GM13976 (cell line): ENCODE results near the gene CCDC141.

Experiments used
- DNase-seq: peaks from one replicate; pipeline ENCODE4 v3.0.0; 2012; ENCODE audit warnings: low spot score
- in situ Hi-C: fragments of 300-500 bp; cut with MboI; formaldehyde crosslinking; loops from one replicate; pipeline ENCODE4 v1.12.0; 2022; ENCODE audit warnings: low sequenced_read_pairs, mixed read lengths, inconsistent platforms; ENCODE audit not compliant: unreplicated experiment
- TF ChIP-seq, protein P1 (sequence below): IDR thresholded peaks from 2 replicates; pipeline ENCODE4 v1.5.1; 2012; ENCODE audit warnings: borderline replicate concordance, mild to moderate bottlenecking; ENCODE audit not compliant: insufficient read depth; ENCODE audit errors: extremely low read depth, missing control alignments, control extremely low read depth

CCDC141 gene

GRCh38 chr2:178829981-178830380, 220.0 kb downstream of the CCDC141 start:
- in situ Hi-C loops: no loop called here
- TF ChIP-seq, protein P1, sequence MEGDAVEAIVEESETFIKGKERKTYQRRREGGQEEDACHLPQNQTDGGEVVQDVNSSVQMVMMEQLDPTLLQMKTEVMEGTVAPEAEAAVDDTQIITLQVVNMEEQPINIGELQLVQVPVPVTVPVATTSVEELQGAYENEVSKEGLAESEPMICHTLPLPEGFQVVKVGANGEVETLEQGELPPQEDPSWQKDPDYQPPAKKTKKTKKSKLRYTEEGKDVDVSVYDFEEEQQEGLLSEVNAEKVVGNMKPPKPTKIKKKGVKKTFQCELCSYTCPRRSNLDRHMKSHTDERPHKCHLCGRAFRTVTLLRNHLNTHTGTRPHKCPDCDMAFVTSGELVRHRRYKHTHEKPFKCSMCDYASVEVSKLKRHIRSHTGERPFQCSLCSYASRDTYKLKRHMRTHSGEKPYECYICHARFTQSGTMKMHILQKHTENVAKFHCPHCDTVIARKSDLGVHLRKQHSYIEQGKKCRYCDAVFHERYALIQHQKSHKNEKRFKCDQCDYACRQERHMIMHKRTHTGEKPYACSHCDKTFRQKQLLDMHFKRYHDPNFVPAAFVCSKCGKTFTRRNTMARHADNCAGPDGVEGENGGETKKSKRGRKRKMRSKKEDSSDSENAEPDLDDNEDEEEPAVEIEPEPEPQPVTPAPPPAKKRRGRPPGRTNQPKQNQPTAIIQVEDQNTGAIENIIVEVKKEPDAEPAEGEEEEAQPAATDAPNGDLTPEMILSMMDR: no peak
- DNase-seq: no peak

GRCh38 chr2:178829299-178829960, 220.5 kb downstream of the CCDC141 start:
- no peak for DNase-seq
- in situ Hi-C loops: no loop called here
- TF ChIP-seq, protein P1: no peak

GRCh38 chr2:178828486-178828881, 221.5 kb downstream of the CCDC141 start:
- in situ Hi-C loops: no loop called here
- no peak for DNase-seq
- TF ChIP-seq, protein P1: no peak

DNA sequence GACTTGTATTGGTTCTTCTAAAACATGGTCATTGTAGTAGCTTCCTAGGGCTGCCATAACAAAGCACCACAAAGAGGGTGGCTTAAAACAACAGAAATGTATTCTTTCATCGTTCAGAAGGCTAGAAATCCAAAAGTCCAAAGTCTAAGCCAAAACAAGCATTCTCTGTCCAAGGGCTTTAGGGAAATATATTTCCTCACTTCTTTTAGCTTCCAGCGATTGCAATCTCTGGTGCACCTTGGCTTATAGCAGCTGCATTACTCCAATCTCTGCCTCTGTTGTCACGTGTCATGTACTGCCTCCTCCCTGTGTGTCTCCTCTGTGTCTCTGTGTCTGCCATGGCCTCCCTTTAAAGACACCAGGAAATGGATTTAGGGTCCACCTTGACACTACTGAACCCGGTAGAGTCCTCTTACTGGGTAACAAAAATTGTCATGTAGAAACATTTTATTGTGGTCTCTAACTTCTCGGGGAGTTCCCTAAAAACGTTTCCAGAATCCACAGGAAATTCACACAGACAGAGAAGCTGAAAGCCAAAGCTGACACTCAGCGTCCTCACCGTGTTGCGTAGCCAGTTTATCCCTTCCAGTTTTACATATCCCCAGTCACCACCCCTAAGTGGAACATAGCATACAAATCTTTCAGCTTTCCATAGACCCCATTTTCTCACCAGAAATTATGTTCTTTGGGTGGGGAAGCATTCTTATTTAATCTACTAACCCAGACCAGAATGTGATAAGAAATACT, 222.0 kb downstream of the CCDC141 start:
- TF ChIP-seq, protein P1: no peak
- in situ Hi-C loops: no loop called here
- no peak for DNase-seq

GRCh38 chr2:178827111-178827510, 222.8 kb downstream of the CCDC141 start:
- in situ Hi-C loops: no loop called here
- DNase-seq: no peak
- TF ChIP-seq, protein P1: no peak

DNA sequence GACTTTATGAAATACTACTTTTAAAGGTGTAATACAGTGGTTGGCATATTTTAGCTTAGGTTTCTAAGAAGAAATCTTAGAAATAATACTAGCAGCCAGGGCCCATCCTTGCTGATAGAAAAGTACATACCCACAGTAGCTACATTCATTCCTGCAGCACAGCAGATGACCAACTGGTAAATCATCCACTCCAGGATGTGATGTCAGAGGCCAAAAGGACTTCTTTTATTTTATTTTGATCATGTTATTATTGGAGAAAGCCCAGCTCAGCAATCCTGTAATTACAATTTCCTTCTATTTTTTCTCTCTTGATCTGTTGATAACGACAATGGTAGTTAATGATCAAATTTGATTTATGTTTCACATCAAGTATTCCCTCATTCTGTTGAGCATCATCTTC, 224.8 kb downstream of the CCDC141 start:
- TF ChIP-seq, protein P1: no peak
- no peak for DNase-seq
- in situ Hi-C loops: no loop called here
